B cell (primary cell): ENCODE measurements around the gene SLCO3A1.

ENCODE experiments used
- CTCF ChIP-seq: fragments of 200-600 bp; IDR thresholded peaks from one replicate; pipeline ENCODE4 v1.8.0; 2022; ENCODE audit warnings: antibody characterized with exemption, mild to moderate bottlenecking
- EZH2 ChIP-seq: IDR thresholded peaks from 2 replicates; pipeline ENCODE4 v1.6.1; 2012; ENCODE audit warnings: borderline replicate concordance, low read depth, mild to moderate bottlenecking, moderate library complexity, low read length; ENCODE audit not compliant: insufficient read depth, poor library complexity, severe bottlenecking

GRCh38 chr15:92130244-92130643, 276.7 kb downstream of the SLCO3A1 start:
- TF ChIP-seq CTCF (no peak), EZH2 (no peak)
